A204.1 (cell line): ENCODE data around the gene TCHP.
"Not testable (repeated sequence)": the region's sequence is repeated elsewhere in the genome, so short reads cannot be mapped to it uniquely, and the experiment has no call there.

ENCODE experiments used
- FAIRE-seq: peaks from 2 replicates; lab custom pipeline; 2012; peaks lifted over from hg19 to GRCh38; lab: Jason Lieb, UNC

TCHP gene

DNA sequence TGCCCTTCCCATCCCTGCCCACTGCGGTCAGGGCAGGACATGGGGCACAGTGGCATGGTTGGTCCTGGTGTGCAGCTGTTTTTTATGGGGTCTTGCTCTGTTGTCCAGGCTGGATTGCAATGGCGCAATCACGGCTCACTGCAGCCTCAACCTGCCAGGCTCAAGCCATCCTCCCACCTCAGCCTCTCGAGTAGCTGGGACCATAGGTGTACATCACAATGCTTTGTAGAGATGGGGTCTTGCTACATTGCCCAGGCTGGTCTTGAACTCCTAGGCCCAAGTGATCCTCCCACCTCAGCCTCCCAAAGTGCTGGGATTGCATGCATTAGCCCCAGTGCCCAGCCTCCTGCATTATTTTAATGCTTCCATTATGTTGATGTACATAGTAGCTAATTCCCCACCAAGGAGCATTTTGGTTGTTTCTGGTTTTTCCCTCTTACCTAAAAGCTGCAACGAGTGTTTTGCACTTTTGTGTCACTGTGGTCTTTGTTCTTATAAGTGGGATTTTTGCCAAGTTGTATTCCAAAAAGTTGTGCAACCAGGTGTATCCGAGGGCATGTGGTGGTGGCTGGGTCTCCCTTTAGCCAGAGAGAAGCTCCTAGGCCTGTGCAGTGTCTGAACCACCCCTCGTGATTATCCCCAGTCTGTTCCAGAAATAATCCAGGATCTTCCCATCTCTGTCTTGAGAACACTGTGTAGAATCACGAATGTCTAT is 10.3 kb downstream of the TCHP start:
- FAIRE-seq = no peak

DNA sequence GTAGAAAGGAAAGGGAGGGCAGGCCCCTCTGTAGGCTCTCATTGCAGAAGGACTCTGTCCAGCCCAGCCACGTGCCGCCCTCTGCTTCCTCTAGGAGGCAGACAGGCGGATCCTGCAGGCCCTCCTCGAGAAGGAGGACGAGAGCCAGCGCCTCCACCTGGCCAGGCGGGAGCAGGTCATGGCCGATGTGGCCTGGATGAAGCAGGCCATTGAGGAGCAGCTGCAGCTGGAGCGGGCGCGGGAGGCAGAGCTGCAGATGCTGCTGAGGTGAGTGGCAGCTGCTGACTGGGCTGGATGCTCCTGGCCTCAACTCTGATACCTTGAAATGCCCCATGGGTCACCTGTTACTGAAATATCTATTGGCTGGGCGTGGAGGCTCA is 10.9 kb downstream of the TCHP start:
- no peak for FAIRE-seq

- FAIRE-seq = no peak
These were observed 12.8 kb downstream of the TCHP start for GRCh38 chr12:109912855-109913321.

GRCh38 chr12:109914461-109914860 is 14.4 kb downstream of the TCHP start:
- FAIRE-seq = no peak

DNA sequence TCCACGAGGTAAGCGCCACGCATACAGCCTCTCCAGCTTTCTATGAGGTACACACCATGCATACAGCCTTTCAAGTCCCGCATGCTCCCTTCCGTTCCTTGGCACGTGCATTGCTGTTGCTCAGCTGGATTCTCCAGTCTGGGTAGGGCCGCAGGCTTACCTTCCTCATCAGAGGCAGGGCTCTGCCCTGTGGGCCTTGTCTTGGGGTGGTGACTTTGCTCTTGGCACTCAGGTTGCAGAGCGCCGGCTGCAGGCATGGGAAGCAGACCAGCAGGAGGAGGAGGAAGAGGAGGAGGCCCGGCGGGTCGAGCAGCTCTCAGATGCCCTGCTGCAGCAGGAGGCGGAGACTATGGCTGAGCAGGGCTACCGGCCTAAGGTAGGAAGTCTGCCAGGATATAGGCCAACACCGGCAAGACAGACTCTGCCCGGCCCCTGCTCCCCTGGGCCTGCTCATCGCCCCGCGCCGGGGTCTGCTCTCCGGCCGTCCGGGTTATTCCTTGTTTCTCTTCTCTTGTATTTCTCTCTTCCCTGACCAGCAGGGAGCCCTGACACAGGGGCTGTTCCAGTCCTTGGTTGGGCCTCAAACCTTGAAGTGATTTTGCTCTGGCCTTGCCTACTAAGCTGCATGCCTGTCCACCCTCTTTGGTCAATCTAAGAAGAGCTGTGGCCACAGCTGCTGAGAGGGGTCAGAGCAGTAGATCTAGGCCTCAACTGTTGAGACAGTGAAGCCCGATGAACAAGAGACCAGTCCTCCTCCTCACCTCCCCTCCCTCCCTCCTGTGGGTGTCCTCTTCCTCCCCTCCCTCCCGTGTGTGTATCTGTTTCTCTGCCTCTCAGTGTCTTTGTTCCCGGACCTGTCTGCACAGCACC is 15.3 kb downstream of the TCHP start:
- FAIRE-seq = no peak

- no peak for FAIRE-seq
These were observed 16.0 kb downstream of the TCHP start for GRCh38 chr12:109916045-109916444.

DNA sequence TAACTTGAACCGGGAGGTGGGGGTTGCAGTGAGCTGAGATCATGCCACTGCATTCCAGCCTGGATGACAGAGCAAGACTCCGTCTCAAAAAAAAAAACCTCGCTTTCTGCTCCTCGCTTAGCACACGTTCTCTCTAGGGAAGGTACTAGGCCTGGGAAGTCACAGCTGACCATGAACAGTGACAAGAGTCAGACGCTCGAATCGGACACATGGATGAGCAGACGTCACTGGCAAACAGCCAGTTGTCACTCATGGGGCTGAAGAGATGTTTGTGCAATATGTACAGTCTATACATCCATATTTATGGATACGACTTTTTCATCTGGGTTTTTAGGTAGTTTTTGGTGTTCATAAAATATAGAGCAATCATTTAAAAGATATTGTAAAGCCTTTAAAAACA is 19.4 kb downstream of the TCHP start:
- no peak for FAIRE-seq

DNA sequence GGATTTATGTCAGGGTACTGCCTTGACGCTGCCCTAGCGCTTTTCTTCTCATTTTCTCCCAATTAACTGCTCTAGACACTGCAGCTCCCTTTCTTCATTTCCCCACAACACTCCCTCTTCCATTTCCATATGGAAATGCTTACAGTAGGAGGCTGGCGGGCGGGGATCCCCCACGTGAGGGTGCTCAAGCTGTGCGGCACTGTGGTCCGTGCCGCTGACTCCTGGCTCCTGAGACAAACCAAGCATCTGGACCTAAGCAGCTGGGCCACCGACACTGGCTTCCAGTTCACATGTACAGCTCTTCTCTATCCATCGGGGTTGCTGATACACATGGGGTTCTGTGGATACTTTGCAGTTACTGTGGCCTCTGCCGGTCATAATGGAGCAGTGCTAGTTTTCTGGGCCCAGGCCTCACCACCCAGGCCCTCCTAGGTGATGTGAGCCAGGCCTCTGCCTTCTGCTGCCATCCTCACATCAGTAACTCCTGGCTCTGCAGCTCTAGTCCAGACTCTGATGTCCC is 20.2 kb downstream of the TCHP start:
- FAIRE-seq = no peak

GRCh38 chr12:109921982-109922381 is 21.9 kb downstream of the TCHP start:
- no peak for FAIRE-seq

- FAIRE-seq = no peak
These were observed 23.0 kb downstream of the TCHP start for GRCh38 chr12:109923038-109923437.

DNA sequence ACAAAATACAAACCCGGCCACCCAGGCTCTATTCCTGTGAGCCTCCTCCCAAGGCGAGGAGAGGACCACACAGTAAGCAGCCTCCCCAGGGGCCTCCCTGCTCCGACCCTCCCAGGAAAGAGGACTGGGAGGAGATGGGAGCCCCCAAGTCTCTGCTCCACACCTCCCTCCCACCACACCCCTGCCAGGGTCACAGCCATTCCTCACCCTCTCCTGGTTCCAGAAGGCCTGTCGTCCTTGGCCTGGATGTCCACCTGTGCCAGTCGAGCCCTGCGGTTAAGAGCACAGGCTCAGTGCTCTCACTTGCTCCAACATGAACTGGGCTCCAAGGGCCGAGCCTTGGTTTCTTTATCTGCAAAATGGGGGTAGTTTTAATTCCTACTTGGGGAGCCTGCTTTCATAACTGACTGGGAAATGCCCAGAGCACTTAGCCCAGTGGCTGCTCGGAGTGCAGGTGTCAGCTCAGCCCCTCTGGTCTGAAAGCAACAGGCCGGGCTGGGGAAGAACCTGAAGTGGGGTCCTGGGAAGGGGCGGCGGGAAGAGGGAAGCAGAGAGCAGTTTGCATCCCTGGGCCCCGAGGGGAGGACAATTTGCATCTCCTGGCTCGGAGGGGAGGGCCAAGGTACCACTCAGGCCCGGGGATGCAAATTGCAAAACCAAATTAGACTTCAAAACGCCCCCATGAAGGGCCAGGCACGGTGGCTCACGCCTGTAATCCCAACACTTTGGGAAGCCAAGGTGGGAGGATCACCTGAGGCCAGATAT is 23.6 kb downstream of the TCHP start:
- no peak for FAIRE-seq

GRCh38 chr12:109925185-109925840 is 25.2 kb downstream of the TCHP start:
- FAIRE-seq = no peak

DNA sequence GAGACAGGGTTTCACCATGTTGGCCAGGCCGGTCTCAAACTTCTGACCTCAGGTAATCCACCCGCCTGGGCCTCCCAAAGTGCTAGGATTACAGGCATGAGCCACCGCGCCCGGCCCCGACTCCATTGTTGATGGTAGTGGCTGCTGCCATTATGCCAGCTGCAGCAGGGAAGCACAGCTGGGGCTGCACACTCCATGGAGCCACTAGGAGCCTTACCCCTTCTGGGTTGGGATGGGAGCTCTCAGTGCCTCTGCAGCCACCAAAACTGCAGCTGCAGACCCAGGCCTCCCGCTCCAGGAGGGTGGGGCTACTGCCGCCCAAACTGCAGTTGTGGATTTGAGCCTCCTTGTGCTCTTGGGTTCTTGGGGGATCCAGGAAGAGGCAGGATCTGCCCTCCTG is 25.9 kb downstream of the TCHP start:
- no peak for FAIRE-seq

DNA sequence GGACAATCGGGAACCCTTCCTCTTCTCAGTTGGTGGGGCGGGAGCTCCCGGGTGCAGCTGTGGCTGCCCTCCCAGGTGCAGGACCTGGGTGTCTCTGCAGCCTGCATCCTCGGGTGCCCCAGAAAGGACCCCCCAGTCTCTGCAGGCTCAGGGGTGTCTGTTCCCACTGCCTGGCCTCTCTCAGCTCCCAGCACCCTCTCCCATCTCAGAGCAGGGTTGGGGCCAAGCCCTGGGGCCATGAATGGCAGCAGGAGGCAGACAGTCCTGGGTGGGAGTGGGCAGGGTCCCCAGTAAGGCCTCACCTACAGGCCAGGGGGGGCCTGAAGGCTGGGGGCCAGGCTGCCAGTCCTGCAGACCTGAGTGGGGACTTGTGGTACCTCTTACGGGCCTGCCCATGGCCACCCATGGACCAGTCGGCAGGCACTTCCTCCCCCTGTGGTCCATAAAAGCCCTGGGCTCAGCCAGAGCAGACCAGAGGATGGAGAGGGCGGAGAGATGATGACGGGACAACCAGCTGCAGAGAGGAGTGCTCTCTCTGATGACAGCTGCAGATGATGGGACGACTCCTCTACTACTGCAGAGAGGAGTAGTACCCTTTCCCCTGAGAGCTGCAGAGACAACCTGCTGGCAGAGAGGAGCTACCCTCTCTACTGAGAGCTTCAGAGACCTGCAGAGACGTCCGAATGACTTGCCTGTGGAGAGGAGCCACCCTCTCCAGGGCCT is 26.6 kb downstream of the TCHP start:
- no peak for FAIRE-seq

- no peak for FAIRE-seq
These were observed 27.5 kb downstream of the TCHP start for GRCh38 chr12:109927622-109928021.

GRCh38 chr12:109928058-109928656 is 28.1 kb downstream of the TCHP start:
- no peak for FAIRE-seq

- FAIRE-seq = not testable (repeated sequence)
These were observed 29.3 kb downstream of the TCHP start for GRCh38 chr12:109929326-109929725.

DNA sequence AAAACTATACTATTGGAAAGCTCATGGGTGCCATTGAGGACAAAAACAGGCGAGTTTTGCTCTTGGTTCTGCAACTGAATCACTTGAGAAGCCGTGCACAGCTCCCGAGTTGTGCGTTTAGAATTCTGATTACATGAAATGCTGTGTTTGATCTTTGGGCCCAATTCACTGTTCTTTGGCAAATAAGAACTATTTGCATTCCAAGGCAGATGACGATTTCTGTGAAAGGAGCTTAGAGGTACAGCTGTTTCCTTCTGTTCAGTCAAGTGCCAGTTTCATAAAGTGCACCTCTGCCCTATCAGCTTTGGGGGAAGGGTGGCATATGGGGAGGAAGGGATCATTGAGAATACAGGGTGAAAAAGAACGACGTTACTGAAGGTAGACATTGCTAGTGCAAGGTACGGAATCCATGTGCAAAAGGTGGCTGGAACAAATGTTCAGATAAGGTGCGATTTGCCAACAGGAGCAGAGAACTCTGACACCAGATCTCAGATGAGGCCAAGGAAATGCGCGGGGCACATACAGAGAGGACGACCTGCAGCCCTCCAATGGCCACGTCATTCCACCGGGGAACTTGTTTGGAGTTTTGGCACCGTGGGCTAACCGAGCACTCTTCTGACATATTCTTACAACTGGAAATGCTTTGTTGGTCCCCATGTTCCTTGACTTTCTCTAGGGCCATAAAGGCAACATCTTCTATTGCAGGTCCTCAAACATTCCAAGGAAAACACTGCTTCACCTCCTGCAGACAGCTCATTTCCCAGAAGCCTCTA is 30.1 kb downstream of the TCHP start:
- FAIRE-seq = no peak

DNA sequence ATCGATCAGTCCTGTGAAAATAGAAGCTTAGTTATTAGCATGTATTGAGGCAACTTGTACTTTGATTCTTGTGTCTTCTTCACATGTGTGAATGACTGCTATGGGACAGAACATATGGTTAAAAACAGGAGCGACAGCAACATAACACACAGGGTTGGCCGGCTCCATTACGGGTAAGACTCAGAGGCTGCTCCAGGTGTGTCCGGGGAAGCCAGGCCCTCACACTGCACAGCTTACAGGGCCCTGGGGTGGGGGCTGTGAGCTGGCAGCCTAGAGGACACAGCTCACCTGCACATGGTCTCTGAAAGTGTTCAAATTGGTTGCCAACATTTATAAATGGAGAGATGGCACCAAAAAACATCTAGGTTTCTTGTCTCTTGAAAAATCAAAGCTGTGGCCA is 31.1 kb downstream of the TCHP start:
- FAIRE-seq = no peak

- FAIRE-seq = no peak
These were observed 32.9 kb downstream of the TCHP start for GRCh38 chr12:109932878-109933503.
